ENCODE results near the gene ADCYAP1R1. TPM values are rescaled to one million over a fixed set of nuclear protein-coding genes. Genes with fewer than 3 reads are reported as not detected.

ADCYAP1R1 gene
- total RNA-seq, 1 donor from 2014 or later: 1.8 TPM

DNA sequence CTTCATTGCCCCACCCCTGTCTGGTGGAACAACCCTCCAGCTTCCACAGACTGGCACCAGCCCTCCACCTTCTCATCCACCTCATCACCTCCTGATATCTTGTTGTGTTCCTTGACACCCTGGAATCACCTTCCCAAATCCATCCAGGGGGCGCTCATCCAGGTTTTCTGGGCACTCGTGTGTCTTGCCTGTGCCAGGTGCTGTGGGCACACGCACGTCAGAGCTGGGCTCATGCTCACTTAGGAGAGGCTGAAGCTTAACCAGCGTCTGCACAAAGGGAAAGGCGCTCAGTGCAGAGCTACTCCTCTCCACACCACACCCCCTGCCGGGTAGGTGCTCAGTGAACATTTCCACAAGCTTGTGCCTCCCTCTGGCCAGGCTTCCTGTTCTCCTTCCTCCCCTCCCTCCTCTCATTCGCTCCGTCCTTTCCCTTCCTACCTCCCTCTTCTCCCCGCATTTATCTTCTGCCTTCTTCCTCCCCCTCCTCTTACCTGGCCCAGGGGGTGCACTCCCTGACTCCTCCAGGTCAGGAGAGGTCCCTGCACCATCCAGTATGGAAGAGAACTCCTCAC lies 4.8 kb downstream of the ADCYAP1R1 start:
- no peak overlapping the region for H3K27ac ChIP-seq
- ATAC-seq (no peak), DNase-seq (no peak)
- intact Hi-C loops (cut with DNase I): no loop called here
- H3K4me3 ChIP-seq: no peak overlapping the region
- H3K9me3 ChIP-seq: no peaks in the 10 kb centered on the region
- TF ChIP-seq, protein P1, sequence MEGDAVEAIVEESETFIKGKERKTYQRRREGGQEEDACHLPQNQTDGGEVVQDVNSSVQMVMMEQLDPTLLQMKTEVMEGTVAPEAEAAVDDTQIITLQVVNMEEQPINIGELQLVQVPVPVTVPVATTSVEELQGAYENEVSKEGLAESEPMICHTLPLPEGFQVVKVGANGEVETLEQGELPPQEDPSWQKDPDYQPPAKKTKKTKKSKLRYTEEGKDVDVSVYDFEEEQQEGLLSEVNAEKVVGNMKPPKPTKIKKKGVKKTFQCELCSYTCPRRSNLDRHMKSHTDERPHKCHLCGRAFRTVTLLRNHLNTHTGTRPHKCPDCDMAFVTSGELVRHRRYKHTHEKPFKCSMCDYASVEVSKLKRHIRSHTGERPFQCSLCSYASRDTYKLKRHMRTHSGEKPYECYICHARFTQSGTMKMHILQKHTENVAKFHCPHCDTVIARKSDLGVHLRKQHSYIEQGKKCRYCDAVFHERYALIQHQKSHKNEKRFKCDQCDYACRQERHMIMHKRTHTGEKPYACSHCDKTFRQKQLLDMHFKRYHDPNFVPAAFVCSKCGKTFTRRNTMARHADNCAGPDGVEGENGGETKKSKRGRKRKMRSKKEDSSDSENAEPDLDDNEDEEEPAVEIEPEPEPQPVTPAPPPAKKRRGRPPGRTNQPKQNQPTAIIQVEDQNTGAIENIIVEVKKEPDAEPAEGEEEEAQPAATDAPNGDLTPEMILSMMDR (IDR thresholded peaks at IDR 0.05): no peak
- peaks cover 17% of the 10 kb centered on the region for H3K27me3 ChIP-seq
- H3K4me1 ChIP-seq: peaks cover 3% of the 10 kb centered on the region
- no peaks in the 10 kb centered on the region for H3K36me3 ChIP-seq

DNA sequence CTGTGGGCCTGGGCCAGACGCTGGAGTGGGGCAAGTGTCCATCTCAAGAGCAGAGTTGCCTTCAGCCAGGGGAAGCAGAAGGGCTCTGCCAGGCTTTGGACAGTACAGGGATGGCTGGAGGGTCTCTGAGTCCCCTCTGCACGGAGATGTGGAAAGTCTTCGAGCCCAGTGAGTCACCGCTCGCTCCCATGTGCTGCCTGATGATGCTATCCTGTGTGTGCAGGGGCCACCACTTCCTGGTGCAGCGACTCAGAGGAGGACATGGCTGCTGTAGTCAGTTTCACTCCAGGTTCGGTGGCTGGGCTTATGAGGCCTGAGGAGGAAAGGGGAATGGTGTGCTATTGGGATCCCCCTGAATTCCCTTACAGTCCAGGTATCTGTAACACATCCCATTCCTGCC lies 6.0 kb downstream of the ADCYAP1R1 start:
- H3K27me3 ChIP-seq: peaks cover 12% of the 10 kb centered on the region
- intact Hi-C loops (cut with DNase I): no loop called here

DNA sequence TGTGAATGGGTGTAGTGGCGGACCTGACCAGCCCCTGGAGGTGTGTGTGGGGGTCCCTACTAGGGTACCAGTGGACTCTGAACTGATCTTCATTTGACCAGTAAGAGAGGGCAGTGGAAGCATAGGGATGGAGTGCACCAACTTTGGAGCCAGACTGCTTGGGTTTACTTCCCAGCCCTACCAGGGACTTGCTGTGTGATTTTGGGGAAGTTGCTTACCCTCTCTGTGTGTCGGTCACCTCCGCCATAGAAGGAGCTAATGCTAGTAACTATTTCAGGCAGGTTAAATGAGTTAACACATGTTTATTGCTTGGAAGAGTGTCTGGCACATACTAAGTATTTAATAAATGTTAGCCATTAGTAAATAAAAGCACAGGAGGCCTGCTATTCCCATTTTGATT lies 6.6 kb downstream of the ADCYAP1R1 start:
- TF ChIP-seq, protein P1 (IDR thresholded peaks at IDR 0.05): no peak
- Histone ChIP-seq H3K4me3 (no peak overlapping the region), H3K36me3 (no peaks in the 10 kb centered on the region), H3K27ac (no peak overlapping the region), H3K4me1 (no peaks in the 10 kb centered on the region), H3K9me3 (no peaks in the 10 kb centered on the region), H3K27me3 (peaks cover 9% of the 10 kb centered on the region)
- DNase-seq: no peak
- intact Hi-C loops (cut with DNase I): no loop called here
- ATAC-seq: no peak

More for the DNA sequence above, 6.0 kb downstream of the ADCYAP1R1 start:
- Histone ChIP-seq H3K36me3 (no peaks in the 10 kb centered on the region), H3K4me1 (no peaks in the 10 kb centered on the region), H3K4me3 (no peak overlapping the region), H3K27ac (no peak overlapping the region), H3K9me3 (no peaks in the 10 kb centered on the region)
- TF ChIP-seq, protein P1 (IDR thresholded peaks at IDR 0.05): no peak
- DNase-seq (no peak), ATAC-seq (no peak)

DNA sequence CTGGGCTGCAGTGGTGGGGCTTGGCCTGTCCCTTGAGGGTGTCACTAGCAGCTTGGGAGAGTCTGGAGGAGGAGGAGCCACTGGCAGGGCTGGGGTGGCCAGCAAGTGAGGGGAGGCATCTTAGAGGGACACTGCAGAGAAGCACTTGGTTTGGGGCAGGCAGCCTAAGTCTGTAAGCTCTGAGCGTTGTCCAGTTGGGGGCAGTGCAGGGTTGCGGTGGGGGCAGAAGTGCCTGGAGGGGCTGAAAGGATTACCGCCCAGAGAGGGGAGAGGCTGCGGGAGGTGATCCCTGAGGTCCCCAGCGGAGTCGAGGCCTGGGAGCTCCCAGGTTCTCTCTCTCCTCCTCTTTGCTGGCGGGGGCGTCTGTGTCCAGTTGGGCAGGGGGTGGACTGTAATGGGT lies 7.4 kb downstream of the ADCYAP1R1 start:
- ATAC-seq (no peak), DNase-seq (no peak)
- H3K4me3 ChIP-seq: no peak overlapping the region
- no peaks in the 10 kb centered on the region for H3K4me1 ChIP-seq
- H3K27ac ChIP-seq: no peak overlapping the region
- TF ChIP-seq, protein P1 (IDR thresholded peaks at IDR 0.05): no peak
- H3K27me3 ChIP-seq: peaks cover 3% of the 10 kb centered on the region
- no peaks in the 10 kb centered on the region for H3K36me3 ChIP-seq
- intact Hi-C loops (cut with DNase I): no loop called here
- no peaks in the 10 kb centered on the region for H3K9me3 ChIP-seq

DNA sequence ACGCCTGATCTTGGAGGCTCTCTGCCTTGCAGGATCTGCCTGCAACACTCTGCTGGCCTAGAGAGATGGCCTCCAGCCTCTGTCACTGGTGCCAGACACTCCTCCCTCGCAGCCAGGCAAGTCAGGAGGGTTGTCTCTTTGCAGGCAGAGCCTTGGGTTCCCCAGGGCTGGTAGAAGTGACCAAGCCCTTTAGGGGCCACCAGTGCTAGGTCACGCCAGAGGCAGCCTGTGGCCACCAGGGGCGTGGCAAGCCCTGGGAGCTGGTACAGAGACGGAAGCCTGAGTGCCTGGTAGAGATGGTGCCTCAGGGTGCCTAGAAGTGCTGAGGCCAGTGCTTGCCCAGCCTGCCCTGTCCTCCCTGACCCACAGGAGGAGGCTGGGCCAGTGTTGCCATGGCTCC lies 9.1 kb downstream of the ADCYAP1R1 start:
- H3K27ac ChIP-seq: no peak overlapping the region
- H3K36me3 ChIP-seq: no peaks in the 10 kb centered on the region
- intact Hi-C loops (cut with DNase I): no loop called here
- DNase-seq: no peak
- H3K4me3 ChIP-seq: no peak overlapping the region
- no peaks in the 10 kb centered on the region for H3K27me3 ChIP-seq
- TF ChIP-seq, protein P1 (IDR thresholded peaks at IDR 0.05): no peak
- ATAC-seq: no peak
- no peaks in the 10 kb centered on the region for H3K4me1 ChIP-seq
- H3K9me3 ChIP-seq: no peaks in the 10 kb centered on the region

All from upper lobe of right lung (tissue), 1 donor.